KMS-11 (cell line): Measurements from ENCODE around the gene TNFAIP8L1.

Experiments used
- H2AFZ ChIP-seq: fragments of 200-600 bp; sonication (generic); 2 replicates; pipeline ENCODE4 v1.6.1; 2016; ENCODE audit warnings: antibody characterized with exemption, mixed run types, low read depth
- H3K27ac ChIP-seq: fragments of 200-600 bp; sonication (generic); 2 replicates; pipeline ENCODE4 v1.6.1; 2016; ENCODE audit warnings: mild to moderate bottlenecking, mixed run types
- H3K27me3 ChIP-seq: fragments of 200-600 bp; sonication (generic); 2 replicates; pipeline ENCODE4 v1.6.1; 2017; ENCODE audit warnings: mild to moderate bottlenecking, low read depth, mixed run types, moderate library complexity; ENCODE audit not compliant: insufficient read depth
- H3K36me3 ChIP-seq: fragments of 200-600 bp; sonication (generic); 2 replicates; pipeline ENCODE4 v1.6.1; 2017; ENCODE audit warnings: mild to moderate bottlenecking, mixed run types; ENCODE audit not compliant: insufficient read depth
- H3K4me1 ChIP-seq: fragments of 200-600 bp; sonication (generic); 2 replicates; pipeline ENCODE4 v1.6.1; 2016; ENCODE audit warnings: mild to moderate bottlenecking, low read depth, mixed run types; ENCODE audit not compliant: poor library complexity, severe bottlenecking
- H3K4me2 ChIP-seq: fragments of 200-600 bp; sonication (generic); 2 replicates; pipeline ENCODE4 v1.7.0; 2016; ENCODE audit warnings: mild to moderate bottlenecking, mixed run types
- H3K4me3 ChIP-seq: fragments of 200-600 bp; sonication (generic); IDR thresholded peaks from 2 replicates; pipeline ENCODE4 v1.6.1; 2017; ENCODE audit warnings: low read depth, low read length, mixed read lengths; ENCODE audit not compliant: insufficient read depth
- H3K79me2 ChIP-seq: fragments of 200-600 bp; sonication (generic); 2 replicates; pipeline ENCODE4 v1.6.1; 2016; ENCODE audit warnings: low read depth, mixed run types; ENCODE audit not compliant: insufficient read depth
- H3K9ac ChIP-seq: fragments of 200-600 bp; sonication (generic); 2 replicates; pipeline ENCODE4 v1.6.1; 2016; ENCODE audit warnings: mild to moderate bottlenecking, mixed run types
- H4K20me1 ChIP-seq: fragments of 200-600 bp; sonication (generic); 2 replicates; pipeline ENCODE4 v1.6.1; 2016; ENCODE audit warnings: mild to moderate bottlenecking, mixed run types; ENCODE audit not compliant: insufficient read depth
- TF ChIP-seq, protein P1 (sequence below): fragments of 200-600 bp; sonication (generic); conservative IDR thresholded peaks from 2 replicates; pipeline ENCODE4 v1.6.1; 2017; ENCODE audit warnings: low read depth, mild to moderate bottlenecking, antibody characterized with exemption, low read length, moderate library complexity, mixed read lengths

Gene TNFAIP8L1

GRCh38 chr19:4699826-4700692, 60.7 kb downstream of the TNFAIP8L1 start:
- no peaks in the 10 kb centered on the region for H3K36me3 ChIP-seq
- no peaks in the 10 kb centered on the region for H3K79me2 ChIP-seq
- H3K4me2 ChIP-seq = no peak overlapping the region
- no peak overlapping the region for H3K27ac ChIP-seq
- H3K4me1 ChIP-seq = peaks cover 11% of the 10 kb centered on the region
- no peak overlapping the region for H3K4me3 ChIP-seq
- H3K27me3 ChIP-seq = no peaks in the 10 kb centered on the region
- TF ChIP-seq, protein P1, sequence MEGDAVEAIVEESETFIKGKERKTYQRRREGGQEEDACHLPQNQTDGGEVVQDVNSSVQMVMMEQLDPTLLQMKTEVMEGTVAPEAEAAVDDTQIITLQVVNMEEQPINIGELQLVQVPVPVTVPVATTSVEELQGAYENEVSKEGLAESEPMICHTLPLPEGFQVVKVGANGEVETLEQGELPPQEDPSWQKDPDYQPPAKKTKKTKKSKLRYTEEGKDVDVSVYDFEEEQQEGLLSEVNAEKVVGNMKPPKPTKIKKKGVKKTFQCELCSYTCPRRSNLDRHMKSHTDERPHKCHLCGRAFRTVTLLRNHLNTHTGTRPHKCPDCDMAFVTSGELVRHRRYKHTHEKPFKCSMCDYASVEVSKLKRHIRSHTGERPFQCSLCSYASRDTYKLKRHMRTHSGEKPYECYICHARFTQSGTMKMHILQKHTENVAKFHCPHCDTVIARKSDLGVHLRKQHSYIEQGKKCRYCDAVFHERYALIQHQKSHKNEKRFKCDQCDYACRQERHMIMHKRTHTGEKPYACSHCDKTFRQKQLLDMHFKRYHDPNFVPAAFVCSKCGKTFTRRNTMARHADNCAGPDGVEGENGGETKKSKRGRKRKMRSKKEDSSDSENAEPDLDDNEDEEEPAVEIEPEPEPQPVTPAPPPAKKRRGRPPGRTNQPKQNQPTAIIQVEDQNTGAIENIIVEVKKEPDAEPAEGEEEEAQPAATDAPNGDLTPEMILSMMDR = no peak
- H3K9ac ChIP-seq = no peak overlapping the region
- no peak overlapping the region for H2AFZ ChIP-seq
- no peaks in the 10 kb centered on the region for H4K20me1 ChIP-seq

- H3K79me2 ChIP-seq = no peaks in the 10 kb centered on the region
- no peaks in the 10 kb centered on the region for H4K20me1 ChIP-seq
- no peaks in the 10 kb centered on the region for H3K27me3 ChIP-seq
- H2AFZ ChIP-seq = no peak overlapping the region
- TF ChIP-seq, protein P1 = no peak
- no peaks in the 10 kb centered on the region for H3K36me3 ChIP-seq
- H3K4me3 ChIP-seq = no peak overlapping the region
- H3K4me1 ChIP-seq = peaks cover 5% of the 10 kb centered on the region
- no peak overlapping the region for H3K4me2 ChIP-seq
- no peak overlapping the region for H3K9ac ChIP-seq
- no peak overlapping the region for H3K27ac ChIP-seq
Measured at GRCh38 chr19:4700693-4700970, 61.3 kb downstream of the TNFAIP8L1 start.

- TF ChIP-seq, protein P1 = no peak
- H2AFZ ChIP-seq = no peak overlapping the region
- H3K9ac ChIP-seq = no peak overlapping the region
- H3K4me3 ChIP-seq = no peak overlapping the region
- no peaks in the 10 kb centered on the region for H4K20me1 ChIP-seq
- no peak overlapping the region for H3K4me2 ChIP-seq
- H3K27me3 ChIP-seq = no peaks in the 10 kb centered on the region
- no peak overlapping the region for H3K27ac ChIP-seq
- H3K4me1 ChIP-seq = no peaks in the 10 kb centered on the region
- H3K79me2 ChIP-seq = no peaks in the 10 kb centered on the region
- no peaks in the 10 kb centered on the region for H3K36me3 ChIP-seq
Measured at GRCh38 chr19:4701557-4701956, 62.2 kb downstream of the TNFAIP8L1 start.

GRCh38 chr19:4702764-4703163, 63.4 kb downstream of the TNFAIP8L1 start:
- Histone ChIP-seq H3K4me1 (no peaks in the 10 kb centered on the region), H2AFZ (no peak overlapping the region), H3K4me3 (no peak overlapping the region), H3K27me3 (no peaks in the 10 kb centered on the region), H3K79me2 (no peaks in the 10 kb centered on the region), H3K4me2 (no peak overlapping the region), H3K27ac (no peak overlapping the region), H3K36me3 (no peaks in the 10 kb centered on the region), H3K9ac (no peak overlapping the region), H4K20me1 (no peaks in the 10 kb centered on the region)
- TF ChIP-seq, protein P1 = no peak
